HEK293 (cell line): ENCODE results near the gene LIN7C.

Source experiments
- CTCF ChIA-PET: fragments of 350-600 bp; formaldehyde crosslinking; extraction: SDS; loops from one replicate; lab custom pipeline; 2021; ENCODE audit warnings: antibody characterized with exemption; lab: Yijun Ruan, JAX
- POLR2A ChIA-PET: fragments of 300-600 bp; formaldehyde crosslinking; extraction: SDS; loops from one replicate; lab custom pipeline; 2020; ENCODE audit warnings: antibody characterized with exemption, inconsistent platforms; lab: Yijun Ruan, JAX
- H3K27ac ChIP-seq: fragments of 200-500 bp; sonication (Bioruptor generic); 2 replicates; pipeline ENCODE4 v1.5.1; 2014; ENCODE audit warnings: low read depth, low read length, control low read depth, inconsistent platforms; ENCODE audit errors: extremely low read depth
- H3K36me3 ChIP-seq, 2 experiments: fragments of 200-500 bp in 1 of 2; sonication (Bioruptor generic) in 1 of 2; 1 replicate in 1 of 2; 2 replicates in 1 of 2; pipeline ENCODE4 v1.5.1; 2014 to 2017; ENCODE audit warnings: inconsistent platforms in 2 of 2, low read length in 2 of 2; ENCODE audit not compliant: control insufficient read depth in 2 of 2, insufficient read depth in 1 of 2
- H3K4me1 ChIP-seq: fragments of 200-500 bp; sonication (Bioruptor generic); 2 replicates; pipeline ENCODE4 v1.5.1; 2014; ENCODE audit warnings: mild to moderate bottlenecking, low read length, inconsistent platforms; ENCODE audit not compliant: control insufficient read depth, insufficient read depth
- H3K4me3 ChIP-seq: 2 replicates; pipeline ENCODE4 v1.5.1; 2011; ENCODE audit warnings: low read depth, mild to moderate bottlenecking, control low read depth, low read length, moderate library complexity
- H3K9me3 ChIP-seq: fragments of 200-500 bp; sonication (Bioruptor generic); 2 replicates; pipeline ENCODE4 v1.5.1; 2014; ENCODE audit warnings: low read depth, low read length, inconsistent platforms; ENCODE audit not compliant: control insufficient read depth, insufficient read depth
- MYNN ChIP-seq: fragments of 450-650 bp; formaldehyde crosslinking; IDR thresholded peaks from 2 replicates; pipeline ENCODE4 v1.5.1; 2016; ENCODE audit warnings: missing biosample characterization, missing genetic modification characterization, borderline replicate concordance
- MZF1 ChIP-seq: fragments of 450-650 bp; formaldehyde crosslinking; IDR thresholded peaks from 2 replicates; pipeline ENCODE4 v1.5.1; 2017; ENCODE audit warnings: missing biosample characterization, missing genetic modification characterization, borderline replicate concordance
- SP3 ChIP-seq: fragments of 450-650 bp; formaldehyde crosslinking; IDR thresholded peaks from 2 replicates; pipeline ENCODE4 v1.5.1; 2016; ENCODE audit warnings: missing biosample characterization, missing genetic modification characterization
- ZBTB49 ChIP-seq: fragments of 450-650 bp; formaldehyde crosslinking; IDR thresholded peaks from 2 replicates; pipeline ENCODE4 v1.5.1; 2016; ENCODE audit warnings: missing biosample characterization, missing genetic modification characterization, low read depth
- ZFP41 ChIP-seq: fragments of 450-650 bp; formaldehyde crosslinking; IDR thresholded peaks from 2 replicates; pipeline ENCODE4 v1.5.1; 2016; ENCODE audit warnings: missing biosample characterization, missing genetic modification characterization, borderline replicate concordance
- ZNF132 ChIP-seq: fragments of 450-650 bp; formaldehyde crosslinking; IDR thresholded peaks from 2 replicates; pipeline ENCODE4 v1.5.1; 2017; ENCODE audit warnings: missing biosample characterization, missing genetic modification characterization, borderline replicate concordance
- ZNF202 ChIP-seq: fragments of 450-650 bp; formaldehyde crosslinking; IDR thresholded peaks from 2 replicates; pipeline ENCODE4 v1.5.1; 2016; ENCODE audit warnings: missing biosample characterization, missing genetic modification characterization, borderline replicate concordance
- ZNF311 ChIP-seq: fragments of 450-650 bp; formaldehyde crosslinking; IDR thresholded peaks from 2 replicates; pipeline ENCODE4 v1.5.1; 2017; ENCODE audit warnings: missing biosample characterization, missing genetic modification characterization, borderline replicate concordance
- ZNF335 ChIP-seq: fragments of 450-650 bp; formaldehyde crosslinking; conservative IDR thresholded peaks from 2 replicates; pipeline ENCODE4 v1.5.1; 2016; ENCODE audit warnings: missing biosample characterization, missing genetic modification characterization
- ZNF366 ChIP-seq: fragments of 450-650 bp; formaldehyde crosslinking; conservative IDR thresholded peaks from 2 replicates; pipeline ENCODE4 v1.5.1; 2016; ENCODE audit warnings: missing biosample characterization, missing genetic modification characterization
- ZNF621 ChIP-seq: fragments of 450-650 bp; formaldehyde crosslinking; IDR thresholded peaks from 2 replicates; pipeline ENCODE4 v1.5.1; 2017; ENCODE audit warnings: missing biosample characterization, missing genetic modification characterization
- ZNF626 ChIP-seq: fragments of 450-650 bp; sonication (Bioruptor Pico); formaldehyde crosslinking; IDR thresholded peaks from 2 replicates; pipeline ENCODE4 v1.5.1; 2018; ENCODE audit warnings: missing biosample characterization, missing genetic modification characterization, inconsistent platforms
- ZNF701 ChIP-seq: fragments of 450-650 bp; formaldehyde crosslinking; IDR thresholded peaks from 2 replicates; pipeline ENCODE4 v1.5.1; 2016; ENCODE audit warnings: missing biosample characterization, missing genetic modification characterization
- ZSCAN23 ChIP-seq: fragments of 450-650 bp; formaldehyde crosslinking; IDR thresholded peaks from 2 replicates; pipeline ENCODE4 v1.5.1; 2016; ENCODE audit warnings: missing biosample characterization, missing genetic modification characterization
- ZSCAN30 ChIP-seq: fragments of 450-650 bp; IDR thresholded peaks from 2 replicates; pipeline ENCODE4 v1.5.1; 2018; ENCODE audit warnings: missing biosample characterization, mild to moderate bottlenecking, missing genetic modification characterization, moderate library complexity
- TF ChIP-seq, protein P1 (sequence below): fragments of 450-650 bp; formaldehyde crosslinking; IDR thresholded peaks from 2 replicates; pipeline ENCODE4 v1.5.1; 2016; ENCODE audit warnings: missing biosample characterization, missing genetic modification characterization

Gene LIN7C

DNA sequence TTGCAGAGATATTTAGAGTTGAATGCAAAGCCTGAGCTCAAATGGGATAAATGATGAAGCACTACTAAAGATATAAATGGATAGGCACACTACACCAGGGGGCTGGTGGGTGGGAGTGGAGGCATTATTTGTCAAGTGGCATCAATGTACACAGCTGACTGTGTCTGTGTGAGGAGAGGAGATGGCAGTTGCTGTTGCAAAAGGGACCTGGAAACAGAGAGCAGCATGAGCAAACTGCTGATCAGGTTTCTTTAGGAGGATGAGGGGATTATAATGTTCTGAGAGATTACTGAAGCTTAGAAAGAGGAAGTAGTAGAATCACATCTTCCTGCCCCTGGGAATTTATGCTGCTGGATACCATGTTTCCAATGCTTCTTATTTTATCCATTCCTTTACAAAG, 39.4 kb upstream of the LIN7C start (continued):
- TF ChIP-seq ZBTB49 = no peak

- no peaks in the 10 kb centered on the region for H3K4me1 ChIP-seq
- POLR2A ChIA-PET = no interaction called here
- H3K36me3 ChIP-seq = no peaks in the 10 kb centered on the region
- no peaks in the 10 kb centered on the region for H3K9me3 ChIP-seq
- H3K4me3 ChIP-seq = no peak overlapping the region
- TF ChIP-seq ZNF366 (no peak), ZNF311 (tag by site-specific recombination) (no peak)
- CTCF ChIA-PET = no interaction called here
- no peak overlapping the region for H3K27ac ChIP-seq
These were observed 38.5 kb upstream of the LIN7C start for GRCh38 chr11:27545035-27545434.

- TF ChIP-seq MYNN (tag by site-specific recombination) = no peak
- POLR2A ChIA-PET = no interaction called here
- Histone ChIP-seq H3K27ac (no peak overlapping the region), H3K36me3 (no peaks in the 10 kb centered on the region), H3K9me3 (no peaks in the 10 kb centered on the region), H3K4me3 (no peak overlapping the region), H3K4me1 (no peaks in the 10 kb centered on the region)
- CTCF ChIA-PET = no interaction called here
These were observed 35.2 kb upstream of the LIN7C start for GRCh38 chr11:27541790-27542189.

GRCh38 chr11:27540051-27540450, 33.5 kb upstream of the LIN7C start:
- Histone ChIP-seq H3K4me3 (no peak overlapping the region), H3K4me1 (no peaks in the 10 kb centered on the region), H3K27ac (no peak overlapping the region), H3K9me3 (no peaks in the 10 kb centered on the region)
- POLR2A ChIA-PET = no interaction called here
- no peak for TF ChIP-seq ZNF335 (tag by site-specific recombination)
- TF ChIP-seq ZSCAN23 (tag by site-specific recombination) = no peak
- TF ChIP-seq ZNF701 (tag by site-specific recombination) = no peak
- TF ChIP-seq ZFP41 = no peak
- TF ChIP-seq ZNF202 = no peak
- TF ChIP-seq MZF1 (tag by site-specific recombination) = no peak
- TF ChIP-seq ZNF626 (tag by site-specific recombination) = no peak
- TF ChIP-seq, protein P1, sequence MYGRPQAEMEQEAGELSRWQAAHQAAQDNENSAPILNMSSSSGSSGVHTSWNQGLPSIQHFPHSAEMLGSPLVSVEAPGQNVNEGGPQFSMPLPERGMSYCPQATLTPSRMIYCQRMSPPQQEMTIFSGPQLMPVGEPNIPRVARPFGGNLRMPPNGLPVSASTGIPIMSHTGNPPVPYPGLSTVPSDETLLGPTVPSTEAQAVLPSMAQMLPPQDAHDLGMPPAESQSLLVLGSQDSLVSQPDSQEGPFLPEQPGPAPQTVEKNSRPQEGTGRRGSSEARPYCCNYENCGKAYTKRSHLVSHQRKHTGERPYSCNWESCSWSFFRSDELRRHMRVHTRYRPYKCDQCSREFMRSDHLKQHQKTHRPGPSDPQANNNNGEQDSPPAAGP (tag by site-specific recombination) = no peak
- no peak for TF ChIP-seq ZNF621 (tag by site-specific recombination)
- no peak for TF ChIP-seq SP3 (tag by site-specific recombination)
- no peak for TF ChIP-seq ZNF132 (tag by site-specific recombination)
- TF ChIP-seq ZSCAN30 = no peak
- TF ChIP-seq, all 188 proteins: peak for 0
- CTCF ChIA-PET = no interaction called here
- H3K36me3 ChIP-seq = no peaks in the 10 kb centered on the region
